Posterior vena cava (tissue), 2 donors: Measurements from ENCODE around the gene MANF. TPM values are rescaled to one million over a fixed set of nuclear protein-coding genes. Genes with fewer than 3 reads are reported as not detected.
"Not testable (repeated sequence)": the region's sequence is repeated elsewhere in the genome, so short reads cannot be mapped to it uniquely, and the experiment has no call there.

Experiments used
- DNase-seq: peaks from one replicate; pipeline ENCODE4 v3.0.0-alpha.2; 2020; ENCODE audit warnings: low spot score
- intact Hi-C, 2 donors: fragments of 100-400 bp; cut with DNase I; formaldehyde crosslinking; loops; one replicate each; pipeline versions ENCODE4 v1.14.1 to v1.14.2; 2022 to 2023
- total RNA-seq, 2 donors: library from RNA; stranded (reverse); fragmentation: NEBNext Ultra II Directional; extraction: Animal tissue kit (Norgen Biotek cat#: 25700); gene quantifications; one replicate each; pipeline ENCODE4 v1.2.1, GENCODE V29; 2021
- donor health status: DM: yes; HTN: yes; CAD: no.
- donor health status: DM: yes; HTN: yes; CAD: no.

The MANF gene
- total RNA-seq, 2 donors from 2014 or later: 72.6 to 79.2 TPM

- peak; percentile 16 for DNase-seq
- intact Hi-C loops: not testable (repeated sequence)
Measured at GRCh38 chr3:51368276-51368675, 16.8 kb upstream of the MANF start.

- intact Hi-C loops: loop anchor here (5.0 to 10.0 kb wide), 4 partner anchors 270 to 797 kb away; partner anchors contain the start of genes CISH (in 1 of the 2) and MAPKAPK3 (in 1 of the 2)
Measured at GRCh38 chr3:51371943-51372557, 13.0 kb upstream of the MANF start.

GRCh38 chr3:51373658-51374421 is 11.3 kb upstream of the MANF start:
- peak; percentile 32 for DNase-seq
- intact Hi-C loops: loop anchor here (5.0 to 10.0 kb wide), 4 partner anchors 272 to 799 kb away; partner anchors contain the start of genes CISH (in 1 of the 2) and MAPKAPK3 (in 1 of the 2)

More at GRCh38 chr3:51371943-51372557, 13.0 kb upstream of the MANF start:
- DNase-seq: peak; percentile 22

- intact Hi-C loops: loop anchor here (5.0 to 10.0 kb wide), 4 partner anchors 272 to 800 kb away; partner anchors contain the start of genes CISH (in 1 of the 2) and MAPKAPK3 (in 1 of the 2)
- DNase-seq: peak; percentile 62
Measured at GRCh38 chr3:51374456-51374855, 10.6 kb upstream of the MANF start.

- intact Hi-C loops: loop anchor here in 1 of 2 donors (10.0 kb wide), 3 partner anchors 280 to 800 kb away; partner anchors contain the start of genes CISH and MAPKAPK3
- DNase-seq: peak; percentile 15
Measured at GRCh38 chr3:51375136-51375535, 10.0 kb upstream of the MANF start.

GRCh38 chr3:51375571-51375970 is 9.5 kb upstream of the MANF start:
- peak; percentile 69 for DNase-seq
- intact Hi-C loops: loop anchor here in 1 of 2 donors (10.0 kb wide), 3 partner anchors 281 to 801 kb away; partner anchors contain the start of genes CISH and MAPKAPK3

GRCh38 chr3:51378065-51378464 is 7.0 kb upstream of the MANF start:
- intact Hi-C loops: loop anchor here in 1 of 2 donors (10.0 kb wide), 3 partner anchors 283 to 803 kb away; partner anchors contain the start of genes CISH and MAPKAPK3
- DNase-seq: peak; percentile 43

- intact Hi-C loops: loop anchor here in 1 of 2 donors (10.0 kb wide), 3 partner anchors 284 to 804 kb away; partner anchors contain the start of genes CISH and MAPKAPK3
- DNase-seq: peak; percentile 23
Measured at GRCh38 chr3:51378726-51379125, 6.4 kb upstream of the MANF start.

- intact Hi-C loops: loop anchor here in 1 of 2 donors (10.0 kb wide), 3 partner anchors 284 to 804 kb away; partner anchors contain the start of genes CISH and MAPKAPK3
- DNase-seq: peak; percentile 59
Measured at GRCh38 chr3:51379301-51379700, 5.8 kb upstream of the MANF start.

GRCh38 chr3:51379746-51380455 is 5.2 kb upstream of the MANF start:
- intact Hi-C loops: loop anchor here in 1 of 2 donors (10.0 kb wide), 3 partner anchors 285 to 805 kb away; partner anchors contain the start of genes CISH and MAPKAPK3
- DNase-seq: peak; percentile 25

- DNase-seq: peak; percentile 62
- intact Hi-C loops: no loop called here
Measured at GRCh38 chr3:51380601-51381332, 4.3 kb upstream of the MANF start.

GRCh38 chr3:51381333-51381705 is 3.8 kb upstream of the MANF start:
- DNase-seq: peak; percentile 75
- intact Hi-C loops: no loop called here

- intact Hi-C loops: no loop called here
- DNase-seq: peak; percentile 67
Measured at GRCh38 chr3:51382076-51382745, 2.9 kb upstream of the MANF start.

GRCh38 chr3:51382947-51383578 is 2.0 kb upstream of the MANF start:
- intact Hi-C loops: no loop called here

GRCh38 chr3:51384055-51384725 is 901 bp upstream of the MANF start:
- intact Hi-C loops: no loop called here
- peak; percentile 88 for DNase-seq

More at GRCh38 chr3:51382947-51383578, 2.0 kb upstream of the MANF start:
- DNase-seq: peak; percentile 73

- intact Hi-C loops: loop anchor here in 1 of 2 donors (5.0 kb wide), 1 partner anchor 768 kb away; the partner anchor contains the start of gene MAPKAPK3
- DNase-seq: peak; percentile 62
Measured at GRCh38 chr3:51385621-51386091, 565 bp downstream of the MANF start.
